SHP77 treated with DMSO at 0.1 percent for 48 hours (cell line): Measurements from ENCODE around the gene WNT11.
A peak's percentile ranks its signal among the peaks of the same experiment; 100 is the strongest.

Source experiments
- DNase-seq: peaks from one replicate; lab custom pipeline; 2025; lab: John Stamatoyannopoulos, UW

Gene WNT11

GRCh38 chr11:76218449-76219178 is 12.3 kb upstream of the WNT11 start:
- DNase-seq, result no peak

- DNase-seq, result peak; percentile 44
These were observed 11.4 kb upstream of the WNT11 start for GRCh38 chr11:76217653-76218160.

DNA sequence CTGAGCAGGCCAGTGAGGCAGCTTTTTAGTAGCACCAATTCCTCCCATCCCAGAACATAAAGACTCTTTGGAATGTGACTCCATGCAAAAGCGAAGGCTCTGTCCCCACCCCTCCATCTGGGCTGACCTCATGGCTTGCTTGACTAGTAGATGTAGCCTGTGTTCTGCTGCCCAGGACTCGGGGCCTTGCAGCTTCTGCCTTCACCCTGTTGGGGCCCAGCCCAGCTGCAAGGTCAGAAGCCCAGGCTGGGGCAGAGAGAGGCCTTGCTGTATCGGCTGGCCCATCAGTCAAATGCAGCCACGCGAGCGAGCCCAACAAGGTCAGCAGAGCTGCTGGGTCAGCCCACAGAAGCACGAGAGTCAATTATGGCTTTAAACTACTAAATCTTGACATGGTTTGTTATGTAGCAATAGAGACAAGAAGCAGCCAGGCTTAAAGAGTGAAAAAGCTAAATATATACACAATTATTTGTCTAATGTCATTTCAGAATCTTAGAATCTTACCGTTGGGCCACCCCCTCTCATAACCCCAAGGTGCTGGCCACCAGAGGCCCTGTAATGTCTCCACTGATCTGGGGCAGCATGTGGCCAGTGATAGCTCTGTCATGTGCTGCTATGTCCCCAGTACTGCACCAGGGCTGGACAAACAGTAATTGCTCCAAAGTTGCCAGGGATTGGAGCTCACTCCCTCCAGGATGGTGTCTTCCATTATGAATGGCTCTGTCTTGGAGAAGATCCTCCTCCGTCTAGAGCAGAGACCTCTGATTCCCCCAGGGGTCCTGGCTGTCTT is 10.4 kb upstream of the WNT11 start:
- no peak for DNase-seq

- no peak for DNase-seq
These were observed 9.6 kb upstream of the WNT11 start for GRCh38 chr11:76215941-76216340.

GRCh38 chr11:76214968-76215548 is 8.8 kb upstream of the WNT11 start:
- DNase-seq, result no peak

GRCh38 chr11:76214186-76214585 is 7.9 kb upstream of the WNT11 start:
- DNase-seq, result no peak

DNA sequence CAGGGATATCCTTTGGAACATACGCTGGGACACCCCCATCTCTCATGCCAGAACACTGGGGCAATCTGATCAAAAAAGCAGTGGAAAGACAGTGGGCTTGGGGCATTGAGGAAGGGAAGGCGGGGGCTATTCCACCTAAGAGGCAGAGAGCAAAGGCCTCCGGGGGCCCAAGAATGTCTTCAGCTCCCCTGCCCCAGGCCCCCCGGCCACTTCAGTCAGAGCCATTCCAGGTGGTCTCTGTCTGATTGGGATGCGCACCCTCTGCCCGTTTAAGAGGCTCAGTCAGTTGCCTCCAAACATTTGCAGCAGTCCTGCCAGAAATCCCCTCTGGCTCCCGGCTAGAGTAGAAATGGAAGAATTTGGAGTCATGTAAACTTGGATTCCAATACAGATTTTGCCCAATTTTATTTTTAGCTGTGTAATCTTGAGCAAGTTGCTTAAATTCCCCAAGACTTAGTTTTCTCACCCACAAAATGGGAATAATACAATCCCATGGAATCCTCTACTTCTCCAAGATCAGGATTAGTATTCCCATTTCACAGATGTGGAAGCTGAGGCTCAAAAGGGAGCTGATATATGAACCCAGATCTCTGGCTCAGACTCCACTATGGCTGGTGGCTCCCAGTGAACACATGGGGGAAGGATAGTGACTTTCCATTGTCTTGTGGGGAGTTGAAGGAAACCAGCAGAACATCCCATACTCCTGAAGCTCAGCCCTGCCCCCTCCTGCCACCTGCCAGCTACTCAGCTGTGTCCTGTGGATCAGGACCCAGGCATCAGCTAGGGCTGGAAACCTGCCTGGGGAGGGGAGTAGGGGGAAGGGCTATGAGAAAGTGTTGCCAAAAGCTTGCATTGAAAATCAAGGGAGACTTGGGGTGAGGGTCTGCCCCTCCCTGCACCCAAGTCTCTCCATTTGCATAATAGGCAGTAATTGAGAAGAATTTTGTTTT is 6.1 kb upstream of the WNT11 start:
- DNase-seq, result no peak

DNA sequence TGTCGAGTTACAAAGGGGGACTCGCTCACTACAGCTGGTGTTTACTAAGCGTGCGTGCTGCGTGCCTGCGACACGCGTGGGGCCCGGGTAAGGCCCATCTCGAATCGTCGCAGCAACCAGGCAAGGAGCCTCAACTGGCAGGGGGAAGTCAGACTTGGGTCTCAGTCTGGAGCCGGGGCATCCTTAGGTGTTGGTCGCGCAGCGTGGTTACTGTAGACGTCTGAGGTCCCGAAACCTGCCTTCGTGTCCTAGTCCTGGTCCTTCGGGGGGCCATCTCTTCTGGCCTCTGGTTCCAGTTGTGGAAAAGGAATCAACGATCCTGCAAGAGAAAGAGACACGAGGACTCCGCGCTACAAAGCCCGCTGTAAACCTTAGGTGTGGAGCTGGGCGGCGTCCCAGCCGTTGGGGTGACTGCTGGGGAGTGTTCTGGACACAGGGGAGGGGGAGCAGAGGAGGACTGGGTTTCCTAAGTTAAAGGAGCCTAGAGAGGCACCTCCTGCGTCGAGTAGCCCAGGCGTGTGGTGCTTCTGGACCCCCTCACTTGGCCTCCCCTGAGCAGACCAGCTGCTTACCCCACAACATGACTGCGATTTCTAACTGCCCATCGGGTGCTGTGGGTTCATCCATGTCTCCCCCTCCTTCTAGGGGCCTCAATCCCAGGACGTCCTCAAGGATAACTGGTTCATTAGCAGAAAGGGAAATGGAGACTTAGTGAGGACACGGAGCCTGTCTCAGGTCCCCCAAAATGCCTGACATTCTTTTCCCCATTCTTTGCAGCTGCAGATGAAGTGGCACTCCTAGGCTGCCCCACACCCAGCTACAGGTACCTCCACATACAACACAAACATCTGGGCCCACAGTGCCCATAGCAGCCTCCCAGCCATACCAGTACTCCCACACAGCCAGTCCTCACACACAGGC is 4.9 kb upstream of the WNT11 start:
- no peak for DNase-seq

DNA sequence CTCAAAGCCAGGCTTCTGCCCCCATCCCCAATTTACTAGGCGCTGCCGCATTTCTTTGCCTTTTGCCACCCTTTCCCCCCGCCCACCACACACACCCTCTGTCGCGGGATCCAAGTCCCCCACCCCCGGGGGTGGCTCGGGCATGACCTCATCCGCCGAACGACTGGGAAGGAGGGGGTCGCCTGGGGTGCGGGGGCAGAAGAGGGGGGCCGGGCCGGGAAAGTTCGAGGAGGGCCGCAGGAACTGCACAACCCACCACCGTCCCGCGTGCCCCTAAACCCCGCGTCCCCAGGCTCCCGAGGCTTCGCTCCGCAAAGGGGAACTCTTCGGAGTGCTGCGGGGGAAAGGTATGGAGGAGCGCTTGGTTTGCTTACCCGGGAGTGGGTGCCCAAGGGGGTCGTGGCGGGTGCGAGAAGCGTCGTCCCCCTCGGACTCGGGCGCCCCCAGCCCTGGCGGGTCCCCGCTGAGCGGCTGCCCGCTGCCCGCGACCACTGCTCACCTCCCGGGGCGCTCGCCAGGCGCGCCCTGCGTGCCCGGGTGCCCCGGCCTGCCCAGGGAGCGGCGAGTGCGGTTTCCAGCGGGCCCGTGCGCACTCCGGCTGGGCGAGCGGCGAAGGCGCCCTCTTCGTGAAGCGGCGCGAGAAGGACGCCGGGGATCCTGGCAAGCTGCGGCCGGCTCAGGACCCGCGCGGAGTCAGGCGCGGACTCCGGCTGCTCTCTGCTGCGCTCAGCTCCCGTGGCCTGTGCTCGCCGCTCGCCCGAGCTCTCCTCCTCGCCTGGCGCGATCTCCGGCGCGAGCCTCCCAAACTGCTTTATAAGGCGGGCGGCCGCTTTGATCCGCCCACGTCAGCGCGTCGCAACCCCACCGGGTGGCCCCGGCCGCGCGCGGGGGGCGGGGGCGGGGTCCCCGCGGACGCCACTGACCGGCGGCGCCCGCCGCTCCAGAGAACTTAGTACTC is 4.0 kb upstream of the WNT11 start:
- no peak for DNase-seq

DNA sequence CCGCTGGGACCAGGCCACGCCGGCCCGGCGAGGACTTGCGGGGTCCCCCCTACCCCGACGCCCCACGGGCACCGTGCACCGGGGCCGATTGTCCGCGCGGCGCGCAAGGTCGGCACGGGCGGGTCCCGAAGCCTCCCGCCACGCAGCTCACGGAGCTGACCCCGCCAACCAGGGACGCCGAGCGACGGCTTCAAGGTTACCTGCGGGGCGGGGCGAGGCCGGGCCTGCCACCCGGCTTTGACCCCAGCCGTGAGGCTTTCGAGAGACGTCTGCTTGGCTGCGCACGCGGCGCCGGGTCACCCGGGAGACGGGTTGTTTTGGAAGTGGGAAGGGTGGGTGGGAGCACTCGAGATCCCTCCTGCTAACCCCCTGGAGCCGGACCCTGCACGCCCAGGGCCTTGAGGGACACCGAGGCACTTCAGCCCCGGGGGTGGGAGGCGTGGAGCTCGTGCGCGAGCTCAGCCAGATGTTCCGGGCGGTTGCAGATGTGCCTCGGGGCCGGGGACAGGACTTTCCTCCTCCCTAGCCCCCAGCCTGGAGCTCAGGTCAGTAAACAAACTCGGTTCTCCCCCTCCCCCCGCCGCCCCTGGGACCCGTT is 3.2 kb upstream of the WNT11 start:
- DNase-seq, result peak; percentile 20

GRCh38 chr11:76208438-76209374 is 2.4 kb upstream of the WNT11 start:
- DNase-seq, result peak; percentile 50

- peak; percentile 58 for DNase-seq
These were observed 1.5 kb upstream of the WNT11 start for GRCh38 chr11:76207642-76208401.

- DNase-seq, result no peak
These were observed 300 bp downstream of the WNT11 start for GRCh38 chr11:76206077-76206326.

DNA sequence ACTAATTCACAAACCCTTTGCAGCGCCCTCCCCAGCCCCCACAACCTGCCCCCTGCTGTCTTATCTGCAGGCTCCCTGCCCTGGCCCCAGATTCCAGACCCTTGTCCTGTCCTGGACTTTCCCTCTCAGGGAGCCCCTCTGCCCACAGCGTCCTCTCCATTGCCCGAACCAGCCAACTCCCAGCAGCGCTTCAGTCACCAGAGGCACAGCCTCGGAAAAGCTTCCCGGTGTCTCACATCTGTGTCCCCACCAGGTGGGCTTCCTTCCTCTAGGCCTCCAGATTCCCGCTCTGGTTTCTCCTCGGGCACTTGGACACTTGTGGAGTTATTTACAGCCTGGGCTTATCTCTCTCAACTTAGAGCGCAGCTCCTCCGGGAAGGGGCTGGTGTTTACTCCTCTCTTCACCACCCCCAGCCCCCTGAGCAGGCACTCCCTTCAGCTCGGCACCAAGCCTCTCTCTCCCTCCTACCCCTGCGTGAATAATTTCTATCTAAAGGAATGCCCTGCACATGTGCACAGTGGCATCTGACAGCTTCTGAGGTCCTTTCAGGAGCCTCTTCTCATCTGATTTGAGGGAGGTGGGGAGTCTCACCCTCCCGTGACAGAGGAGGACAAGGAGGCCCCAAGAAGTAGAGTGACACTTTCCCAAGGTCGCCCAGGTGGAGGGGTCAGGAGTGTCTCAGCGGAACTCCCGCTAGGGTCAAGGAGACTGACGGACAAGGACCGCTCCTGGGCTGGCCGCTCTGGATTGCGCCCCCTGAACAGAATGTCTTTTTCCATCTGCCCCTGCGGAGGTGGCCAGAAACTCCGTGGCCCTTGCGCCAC is 838 bp downstream of the WNT11 start:
- no peak for DNase-seq

GRCh38 chr11:76203937-76204336 is 2.4 kb downstream of the WNT11 start:
- no peak for DNase-seq

- no peak for DNase-seq
These were observed 3.0 kb downstream of the WNT11 start for GRCh38 chr11:76203131-76203925.
